LNCaP clone FGC (cell line): ENCODE measurements around the gene SENP2.

ENCODE experiments used
- DNase-seq: peaks from one replicate; pipeline ENCODE4 v3.0.0-alpha.2; 2011; ENCODE audit warnings: low read depth
- H3K4me3 ChIP-seq: 2 replicates; pipeline ENCODE4 v1.5.1; 2011; ENCODE audit warnings: mild to moderate bottlenecking, low read depth, low read length, control low read depth
- CTCF ChIP-seq: IDR thresholded peaks from 2 replicates; pipeline ENCODE4 v1.5.1; 2012; ENCODE audit warnings: mild to moderate bottlenecking; ENCODE audit not compliant: control insufficient read depth, insufficient read depth; ENCODE audit errors: extremely low read depth

The SENP2 gene

GRCh38 chr3:185585518-185585858 lies 607 bp upstream of the SENP2 start:
- no peak for DNase-seq
- TF ChIP-seq CTCF, result no peak
- peak overlapping the region; percentile 96 for H3K4me3 ChIP-seq

- TF ChIP-seq CTCF, result no peak
- peak overlapping the region; percentile 96 for H3K4me3 ChIP-seq
- DNase-seq, result no peak
Measured at GRCh38 chr3:185586686-185587039, 568 bp downstream of the SENP2 start.

- no peak overlapping the region for H3K4me3 ChIP-seq
- DNase-seq, result no peak
- TF ChIP-seq CTCF, result no peak
Measured at GRCh38 chr3:185594073-185594472, 8.0 kb downstream of the SENP2 start.

- no peak for TF ChIP-seq CTCF
- DNase-seq, result no peak
- no peak overlapping the region for H3K4me3 ChIP-seq
Measured at GRCh38 chr3:185595526-185595925, 9.4 kb downstream of the SENP2 start.

GRCh38 chr3:185605566-185605965 lies 19.5 kb downstream of the SENP2 start:
- DNase-seq, result no peak
- no peak overlapping the region for H3K4me3 ChIP-seq
- TF ChIP-seq CTCF, result no peak

GRCh38 chr3:185606196-185606595 lies 20.1 kb downstream of the SENP2 start:
- TF ChIP-seq CTCF, result no peak
- no peak overlapping the region for H3K4me3 ChIP-seq
- no peak for DNase-seq

GRCh38 chr3:185613016-185613415 lies 26.9 kb downstream of the SENP2 start:
- no peak overlapping the region for H3K4me3 ChIP-seq
- no peak for DNase-seq
- TF ChIP-seq CTCF, result no peak
